Activated CD4-positive, alpha-beta memory T cell treated with anti-CD3 and anti-CD28 coated beads for 36 hours (primary cell): ENCODE results near the gene ASGR1. TPM values are rescaled to one million over a fixed set of nuclear protein-coding genes. Genes with fewer than 3 reads are reported as not detected.

Source experiments
- CTCF ChIA-PET: fragments of 350-600 bp; sonication (Branson Sonifier 250); formaldehyde crosslinking; loops from one replicate; lab custom pipeline; 2021; ENCODE audit warnings: antibody characterized with exemption, inconsistent platforms; lab: Charles Lee
- POLR2A ChIA-PET: fragments of 350-600 bp; sonication (Branson Sonifier 250); formaldehyde crosslinking; loops from one replicate; lab custom pipeline; 2021; ENCODE audit warnings: antibody characterized with exemption; lab: Charles Lee
- DNase-seq: peaks from one replicate; pipeline ENCODE4 v3.0.0-alpha.2; 2020
- H3K27ac Mint-ChIP-seq: one replicate; pipeline ENCODE4 v1.8.0; 2021; ENCODE audit warnings: mixed read lengths
- H3K27me3 Mint-ChIP-seq: one replicate; pipeline ENCODE4 v1.8.0; 2021; ENCODE audit warnings: mixed read lengths
- H3K36me3 Mint-ChIP-seq: one replicate; pipeline ENCODE4 v1.8.0; 2021; ENCODE audit warnings: mixed read lengths
- H3K4me1 Mint-ChIP-seq: one replicate; pipeline ENCODE4 v1.8.0; 2021; ENCODE audit warnings: low read depth, mixed read lengths
- H3K4me3 Mint-ChIP-seq: one replicate; pipeline ENCODE4 v1.8.0; 2021; ENCODE audit warnings: mild to moderate bottlenecking, mixed read lengths
- H3K9me3 Mint-ChIP-seq: one replicate; pipeline ENCODE4 v1.8.0; 2021; ENCODE audit warnings: mixed read lengths
- intact Hi-C: fragments of 100-400 bp; cut with micrococcal nuclease; formaldehyde crosslinking; loops from one replicate; pipeline ENCODE4 v1.15.1; 2023
- total RNA-seq, 2 experiments: library from RNA; stranded (reverse); gene quantifications; one replicate each; pipeline ENCODE4 v1.2.3, GENCODE V29; 2021

Gene ASGR1
- total RNA-seq = 1 to 10 TPM in 1 of 2 experiments, under 1 TPM in 1; 0.76 to 1.2 TPM

- Mint-ChIP-seq H3K36me3 (no peaks in the 10 kb centered on the region), H3K27ac (no peak within 1 kb of the TSS), H3K9me3 (no peaks in the 10 kb centered on the region), H3K4me1 (peaks cover 11% of the 10 kb centered on the region), H3K27me3 (peaks cover 12% of the 10 kb centered on the region), H3K4me3 (no peak within 1 kb of the TSS)
- intact Hi-C loops = no loop called here
- no peak for DNase-seq
- POLR2A ChIA-PET = no interaction called here
- CTCF ChIA-PET = no interaction called here
These were observed at the start of gene ASGR1 for GRCh38 chr17:7179317-7180254. ASGR1 (minus strand) TSS chr17:7179370; CDS start chr17:7178563, 807 bp downstream.

GRCh38 chr17:7228920-7229319 is 49.8 kb upstream of the ASGR1 start:
- CTCF ChIA-PET = no interaction called here
- POLR2A ChIA-PET = interaction anchor here (2.0 kb wide), 1 partner anchor 9 kb away, joined by 6 read pairs; the partner anchor contains the start of genes ACADVL and DLG4

GRCh38 chr17:7226721-7227710 is 47.8 kb upstream of the ASGR1 start:
- Mint-ChIP-seq H3K27me3 (no peaks in the 10 kb centered on the region), H3K36me3 (peaks cover 37% of the 10 kb centered on the region), H3K4me1 (peaks cover 15% of the 10 kb centered on the region), H3K27ac (no peak overlapping the region), H3K4me3 (no peak overlapping the region), H3K9me3 (no peaks in the 10 kb centered on the region)
- CTCF ChIA-PET = no interaction called here
- intact Hi-C loops = no loop called here
- POLR2A ChIA-PET = no interaction called here
- DNase-seq = no peak

More at GRCh38 chr17:7228920-7229319, 49.8 kb upstream of the ASGR1 start:
- H3K27me3 Mint-ChIP-seq = no peaks in the 10 kb centered on the region
- H3K36me3 Mint-ChIP-seq = peaks cover 28% of the 10 kb centered on the region
- no peak for DNase-seq
- no peak overlapping the region for H3K4me3 Mint-ChIP-seq
- intact Hi-C loops = no loop called here
- no peaks in the 10 kb centered on the region for H3K9me3 Mint-ChIP-seq
- no peak overlapping the region for H3K27ac Mint-ChIP-seq
- H3K4me1 Mint-ChIP-seq = peaks cover 29% of the 10 kb centered on the region

- POLR2A ChIA-PET = interaction anchor here (1.4 kb wide), 1 partner anchor 8 kb away, joined by 5 read pairs; the partner anchor contains the start of gene DVL2
- H3K4me1 Mint-ChIP-seq = peaks cover 19% of the 10 kb centered on the region
- no peaks in the 10 kb centered on the region for H3K9me3 Mint-ChIP-seq
- intact Hi-C loops = no loop called here
- no peak for DNase-seq
- CTCF ChIA-PET = no interaction called here
- no peaks in the 10 kb centered on the region for H3K27me3 Mint-ChIP-seq
- no peak overlapping the region for H3K4me3 Mint-ChIP-seq
- peaks cover 44% of the 10 kb centered on the region for H3K36me3 Mint-ChIP-seq
- no peak overlapping the region for H3K27ac Mint-ChIP-seq
These were observed 46.7 kb upstream of the ASGR1 start for GRCh38 chr17:7225711-7226331.

GRCh38 chr17:7224661-7225111 is 45.5 kb upstream of the ASGR1 start:
- H3K36me3 Mint-ChIP-seq = peaks cover 44% of the 10 kb centered on the region
- H3K4me3 Mint-ChIP-seq = no peak overlapping the region
- no peaks in the 10 kb centered on the region for H3K27me3 Mint-ChIP-seq
- DNase-seq = no peak
- intact Hi-C loops = no loop called here
- POLR2A ChIA-PET = interaction anchor here (1.4 kb wide), 1 partner anchor 9 kb away, joined by 5 read pairs; the partner anchor contains the start of gene DVL2
- H3K27ac Mint-ChIP-seq = no peak overlapping the region
- H3K4me1 Mint-ChIP-seq = peaks cover 22% of the 10 kb centered on the region
- CTCF ChIA-PET = no interaction called here
- H3K9me3 Mint-ChIP-seq = no peaks in the 10 kb centered on the region

- ChIA-PET CTCF (no interaction called here), POLR2A (interaction anchor here (1.4 to 4.9 kb wide), 3 partner anchors 10 to 72 kb away, joined by 5 to 33 read pairs (median 5); partner anchors contain the start of gene DVL2)
- Mint-ChIP-seq H3K36me3 (peaks cover 39% of the 10 kb centered on the region), H3K4me1 (peaks cover 26% of the 10 kb centered on the region), H3K27me3 (no peaks in the 10 kb centered on the region), H3K4me3 (no peak overlapping the region), H3K9me3 (no peaks in the 10 kb centered on the region), H3K27ac (no peak overlapping the region)
- DNase-seq = no peak
- intact Hi-C loops = no loop called here
These were observed 44.9 kb upstream of the ASGR1 start for GRCh38 chr17:7224110-7224509.

GRCh38 chr17:7223375-7223774 is 44.2 kb upstream of the ASGR1 start:
- Mint-ChIP-seq H3K27ac (no peak overlapping the region), H3K4me3 (no peak overlapping the region), H3K9me3 (no peaks in the 10 kb centered on the region), H3K36me3 (peaks cover 36% of the 10 kb centered on the region), H3K4me1 (peaks cover 30% of the 10 kb centered on the region), H3K27me3 (no peaks in the 10 kb centered on the region)
- no peak for DNase-seq
- ChIA-PET CTCF (no interaction called here), POLR2A (interaction anchor here (2.5 to 4.9 kb wide), 2 partner anchors 11 to 73 kb away, joined by 5 to 33 read pairs; partner anchors contain the start of gene DVL2)
- intact Hi-C loops = no loop called here

- Mint-ChIP-seq H3K4me3 (no peak overlapping the region), H3K9me3 (no peaks in the 10 kb centered on the region), H3K36me3 (peaks cover 32% of the 10 kb centered on the region), H3K27me3 (no peaks in the 10 kb centered on the region), H3K27ac (no peak overlapping the region), H3K4me1 (peaks cover 30% of the 10 kb centered on the region)
- intact Hi-C loops = no loop called here
- CTCF ChIA-PET = no interaction called here
- POLR2A ChIA-PET = interaction anchor here (2.5 to 4.9 kb wide), 2 partner anchors 11 to 74 kb away, joined by 5 to 33 read pairs; partner anchors contain the start of gene DVL2
- no peak for DNase-seq
These were observed 43.8 kb upstream of the ASGR1 start for GRCh38 chr17:7222972-7223292.

- H3K4me3 Mint-ChIP-seq = no peak overlapping the region
- ChIA-PET CTCF (interaction anchor here (1.5 to 4.2 kb wide), 2 partner anchors 16 to 339 kb away, joined by 4 to 34 read pairs; partner anchors contain the start of gene PHF23), POLR2A (interaction anchor here (2.5 to 4.9 kb wide), 2 partner anchors 12 to 74 kb away, joined by 5 to 33 read pairs; partner anchors contain the start of gene DVL2)
- peaks cover 31% of the 10 kb centered on the region for H3K36me3 Mint-ChIP-seq
- peaks cover 34% of the 10 kb centered on the region for H3K4me1 Mint-ChIP-seq
- H3K27ac Mint-ChIP-seq = peak overlapping the region; percentile 92
- H3K27me3 Mint-ChIP-seq = no peaks in the 10 kb centered on the region
- H3K9me3 Mint-ChIP-seq = no peaks in the 10 kb centered on the region
- no peak for DNase-seq
- intact Hi-C loops = no loop called here
These were observed 43.2 kb upstream of the ASGR1 start for GRCh38 chr17:7222093-7222971.

GRCh38 chr17:7221278-7222092 is 42.3 kb upstream of the ASGR1 start:
- Mint-ChIP-seq H3K4me3 (peak overlapping the region; percentile 90), H3K9me3 (no peaks in the 10 kb centered on the region), H3K27me3 (no peaks in the 10 kb centered on the region), H3K4me1 (peaks cover 38% of the 10 kb centered on the region), H3K27ac (peak overlapping the region; percentile 92), H3K36me3 (peaks cover 31% of the 10 kb centered on the region)
- POLR2A ChIA-PET = interaction anchor here (0.5 to 4.9 kb wide), 11 partner anchors 8 to 642 kb away, joined by 3 to 33 read pairs (median 5); partner anchors contain the start of genes DVL2, GABARAP and PHF23
- intact Hi-C loops = loop anchor here (1.0 to 2.0 kb wide), 2 partner anchors 13 to 75 kb away; partner anchors contain the start of gene DVL2
- CTCF ChIA-PET = interaction anchor here (0.8 to 4.2 kb wide), 13 partner anchors 8 to 339 kb away, joined by 3 to 48 read pairs (median 8); partner anchors contain the start of genes CTDNEP1, DVL2, ELP5 and GABARAP
- DNase-seq = no peak
